Gastroesophageal sphincter (tissue), 3 donors: Measurements from ENCODE around the gene CALHM6.

Experiments
- CTCF ChIP-seq, 4 experiments: fragments of 200-600 bp in 2 of 4; fragments of 450-650 bp in 2 of 4; sonication (generic) in 1 of 4; IDR thresholded peaks; one replicate each; pipeline ENCODE4 v1.5.1; 2017 to 2019; ENCODE audit warnings: antibody characterized with exemption in 4 of 4, mild to moderate bottlenecking in 2 of 4, moderate library complexity in 2 of 4
- POLR2AphosphoS5 ChIP-seq: sonication (generic); formaldehyde crosslinking; IDR thresholded peaks from one replicate; pipeline ENCODE4 v1.6.1; 2017; ENCODE audit warnings: antibody characterized with exemption

GRCh38 chr6:116512734-116513133, 51.6 kb downstream of the CALHM6 start:
- no peak for TF ChIP-seq CTCF (IDR thresholded peaks at IDR 0.05)
- TF ChIP-seq POLR2AphosphoS5, result no peak
